ENCODE data around the gene QKI.

Gene QKI

GRCh38 chr6:163612200-163612599, 197.7 kb downstream of the QKI start:
- no peak for DNase-seq
- no peaks in the 10 kb centered on the region for H3F3A ChIP-seq (ENCODE audit: insufficient read depth, low read length)
- H3K9me2 ChIP-seq (replicated peaks; ENCODE audit: insufficient read depth, low read length) = no peaks in the 10 kb centered on the region
- no peaks in the 10 kb centered on the region for H3K36me3 ChIP-seq (replicated peaks; ENCODE audit: insufficient read depth, low read length)
- no peak overlapping the region for H3K9ac ChIP-seq (ENCODE audit: low read length)
- no peak for TF ChIP-seq EZH2 (optimal IDR thresholded peaks at IDR 0.05; ENCODE audit: low read depth, low read length)
- TF ChIP-seq EZH2phosphoT487 (IDR thresholded peaks at IDR 0.05; ENCODE audit: low read length) = no peak
- no peak for TF ChIP-seq CTCF (IDR thresholded peaks at IDR 0.05; ENCODE audit: low read length)
- H3K27me3 ChIP-seq (replicated peaks; ENCODE audit: insufficient read depth, low read length) = no peaks in the 10 kb centered on the region
- no peak overlapping the region for H3K27ac ChIP-seq (ENCODE audit: low read length)
- H3K4me2 ChIP-seq (ENCODE audit: low read depth, low read length) = no peak overlapping the region
- H3K9me3 ChIP-seq (replicated peaks; ENCODE audit: insufficient read depth, low read length) = no peaks in the 10 kb centered on the region
- H4K20me1 ChIP-seq (ENCODE audit: insufficient read depth, low read length) = no peaks in the 10 kb centered on the region
- no peak overlapping the region for H3K4me3 ChIP-seq (ENCODE audit: low read length)
- H2AFZ ChIP-seq (ENCODE audit: low read length) = no peak overlapping the region
- no peaks in the 10 kb centered on the region for H3K79me2 ChIP-seq (ENCODE audit: low read length)
- H3K4me1 ChIP-seq (ENCODE audit: low read length) = no peaks in the 10 kb centered on the region

GRCh38 chr6:163613025-163613424, 198.5 kb downstream of the QKI start:
- Histone ChIP-seq H3K9ac (ENCODE audit: low read length) (no peak overlapping the region), H3K9me2 (replicated peaks; ENCODE audit: insufficient read depth, low read length) (no peaks in the 10 kb centered on the region), H3K4me2 (ENCODE audit: low read depth, low read length) (no peak overlapping the region), H2AFZ (ENCODE audit: low read length) (no peak overlapping the region), H3K36me3 (replicated peaks; ENCODE audit: insufficient read depth, low read length) (no peaks in the 10 kb centered on the region), H3K79me2 (ENCODE audit: low read length) (no peaks in the 10 kb centered on the region), H4K20me1 (ENCODE audit: insufficient read depth, low read length) (no peaks in the 10 kb centered on the region), H3K4me3 (ENCODE audit: low read length) (no peak overlapping the region), H3K27ac (ENCODE audit: low read length) (no peak overlapping the region), H3K27me3 (replicated peaks; ENCODE audit: insufficient read depth, low read length) (no peaks in the 10 kb centered on the region), H3K4me1 (ENCODE audit: low read length) (no peaks in the 10 kb centered on the region), H3F3A (ENCODE audit: insufficient read depth, low read length) (no peaks in the 10 kb centered on the region), H3K9me3 (replicated peaks; ENCODE audit: insufficient read depth, low read length) (no peaks in the 10 kb centered on the region)
- DNase-seq = no peak
- TF ChIP-seq CTCF (IDR thresholded peaks at IDR 0.05; ENCODE audit: low read length) = no peak
- no peak for TF ChIP-seq EZH2 (optimal IDR thresholded peaks at IDR 0.05; ENCODE audit: low read depth, low read length)
- no peak for TF ChIP-seq EZH2phosphoT487 (IDR thresholded peaks at IDR 0.05; ENCODE audit: low read length)

- no peaks in the 10 kb centered on the region for H3K4me1 ChIP-seq (ENCODE audit: low read length)
- no peaks in the 10 kb centered on the region for H3F3A ChIP-seq (ENCODE audit: insufficient read depth, low read length)
- H3K79me2 ChIP-seq (ENCODE audit: low read length) = no peaks in the 10 kb centered on the region
- H3K9me3 ChIP-seq (replicated peaks; ENCODE audit: insufficient read depth, low read length) = no peaks in the 10 kb centered on the region
- H3K9ac ChIP-seq (ENCODE audit: low read length) = no peak overlapping the region
- no peak overlapping the region for H3K4me2 ChIP-seq (ENCODE audit: low read depth, low read length)
- DNase-seq = no peak
- no peaks in the 10 kb centered on the region for H3K9me2 ChIP-seq (replicated peaks; ENCODE audit: insufficient read depth, low read length)
- TF ChIP-seq CTCF (IDR thresholded peaks at IDR 0.05; ENCODE audit: low read length) = no peak
- no peak overlapping the region for H3K27ac ChIP-seq (ENCODE audit: low read length)
- no peaks in the 10 kb centered on the region for H4K20me1 ChIP-seq (ENCODE audit: insufficient read depth, low read length)
- H3K27me3 ChIP-seq (replicated peaks; ENCODE audit: insufficient read depth, low read length) = no peaks in the 10 kb centered on the region
- no peak overlapping the region for H3K4me3 ChIP-seq (ENCODE audit: low read length)
- H3K36me3 ChIP-seq (replicated peaks; ENCODE audit: insufficient read depth, low read length) = no peaks in the 10 kb centered on the region
- no peak overlapping the region for H2AFZ ChIP-seq (ENCODE audit: low read length)
These were observed 199.2 kb downstream of the QKI start for GRCh38 chr6:163613668-163614067.

- H3K4me1 ChIP-seq (ENCODE audit: low read length) = no peaks in the 10 kb centered on the region
- H3K79me2 ChIP-seq (ENCODE audit: low read length) = no peaks in the 10 kb centered on the region
- no peaks in the 10 kb centered on the region for H3K36me3 ChIP-seq (replicated peaks; ENCODE audit: insufficient read depth, low read length)
- H3K9me3 ChIP-seq (replicated peaks; ENCODE audit: insufficient read depth, low read length) = no peaks in the 10 kb centered on the region
- TF ChIP-seq EZH2 (optimal IDR thresholded peaks at IDR 0.05; ENCODE audit: low read depth, low read length) (no peak), EZH2phosphoT487 (IDR thresholded peaks at IDR 0.05; ENCODE audit: low read length) (no peak), CTCF (IDR thresholded peaks at IDR 0.05; ENCODE audit: low read length) (no peak)
- no peak overlapping the region for H3K4me2 ChIP-seq (ENCODE audit: low read depth, low read length)
- no peaks in the 10 kb centered on the region for H3K27me3 ChIP-seq (replicated peaks; ENCODE audit: insufficient read depth, low read length)
- no peak overlapping the region for H3K27ac ChIP-seq (ENCODE audit: low read length)
- H3K4me3 ChIP-seq (ENCODE audit: low read length) = no peak overlapping the region
- no peak overlapping the region for H3K9ac ChIP-seq (ENCODE audit: low read length)
- no peak for DNase-seq
- H3F3A ChIP-seq (ENCODE audit: insufficient read depth, low read length) = no peaks in the 10 kb centered on the region
- H2AFZ ChIP-seq (ENCODE audit: low read length) = no peak overlapping the region
- no peaks in the 10 kb centered on the region for H4K20me1 ChIP-seq (ENCODE audit: insufficient read depth, low read length)
- H3K9me2 ChIP-seq (replicated peaks; ENCODE audit: insufficient read depth, low read length) = no peaks in the 10 kb centered on the region
These were observed 201.9 kb downstream of the QKI start for GRCh38 chr6:163616452-163616851.

All from MM.1S (cell line).